HepG2 (cell line): Measurements from ENCODE around the gene AKR1C4. TPM values are rescaled to one million over a fixed set of nuclear protein-coding genes. Genes with fewer than 3 reads are reported as not detected.
A peak's percentile ranks its signal among the peaks of the same experiment; 100 is the strongest.

ENCODE experiments used
- GLI4 ChIP-seq: sonication (generic); formaldehyde crosslinking; IDR thresholded peaks from 2 replicates; pipeline ENCODE4 v1.5.1; 2020; ENCODE audit warnings: missing genetic modification reagents, mild to moderate bottlenecking, moderate library complexity, borderline replicate concordance
- MYNN ChIP-seq: sonication (generic); formaldehyde crosslinking; IDR thresholded peaks from 2 replicates; pipeline ENCODE4 v1.4.0; 2020; ENCODE audit warnings: mild to moderate bottlenecking, low read depth, missing genetic modification reagents
- NFRKB ChIP-seq: fragments of 450-650 bp; IDR thresholded peaks from 2 replicates; pipeline ENCODE4 v1.6.1; 2017
- PAWR ChIP-seq: sonication (generic); formaldehyde crosslinking; IDR thresholded peaks from 2 replicates; pipeline ENCODE4 v1.4.0; 2020; ENCODE audit warnings: missing genetic modification reagents, mild to moderate bottlenecking, borderline replicate concordance
- PRMT3 ChIP-seq: sonication (generic); formaldehyde crosslinking; IDR thresholded peaks from 2 replicates; pipeline ENCODE4 v1.8.1; 2022; ENCODE audit warnings: low read depth, mild to moderate bottlenecking, moderate library complexity, missing genetic modification reagents, borderline replicate concordance
- SATB2 ChIP-seq: sonication (generic); formaldehyde crosslinking; IDR thresholded peaks from 2 replicates; pipeline ENCODE4 v1.5.0; 2020; ENCODE audit warnings: missing genetic modification reagents
- SETDB1 ChIP-seq: sonication (generic); formaldehyde crosslinking; IDR thresholded peaks from 2 replicates; pipeline ENCODE4 v1.5.1; 2020; ENCODE audit warnings: missing genetic modification reagents, mild to moderate bottlenecking, borderline replicate concordance
- ZFP36L2 ChIP-seq: sonication (generic); formaldehyde crosslinking; IDR thresholded peaks from 2 replicates; pipeline ENCODE4 v1.4.0; 2020; ENCODE audit warnings: missing genetic modification reagents
- ZNF136 ChIP-seq: sonication (generic); formaldehyde crosslinking; IDR thresholded peaks from 2 replicates; pipeline ENCODE4 v1.8.1; 2022; ENCODE audit warnings: low read depth, mild to moderate bottlenecking, moderate library complexity, missing genetic modification reagents
- ZNF138 ChIP-seq: sonication (generic); formaldehyde crosslinking; IDR thresholded peaks from 2 replicates; pipeline ENCODE4 v1.5.0; 2020; ENCODE audit warnings: mild to moderate bottlenecking, low read depth, missing genetic modification reagents
- ZNF205 ChIP-seq: IDR thresholded peaks from 2 replicates; pipeline ENCODE4 v1.6.1; 2018; ENCODE audit warnings: missing biosample characterization, missing genetic modification reagents
- ZNF431 ChIP-seq: sonication (generic); formaldehyde crosslinking; IDR thresholded peaks from 2 replicates; pipeline ENCODE4 v1.9.0; 2022; ENCODE audit warnings: missing genetic modification reagents, low read depth, mild to moderate bottlenecking, borderline replicate concordance
- ZNF547 ChIP-seq: sonication (generic); formaldehyde crosslinking; IDR thresholded peaks from 2 replicates; pipeline ENCODE4 v1.5.1; 2020; ENCODE audit warnings: mild to moderate bottlenecking, missing genetic modification reagents
- ZNF629 ChIP-seq: sonication (generic); formaldehyde crosslinking; conservative IDR thresholded peaks from 2 replicates; pipeline ENCODE4 v1.5.0; 2020; ENCODE audit warnings: missing genetic modification reagents
- ZNF678 ChIP-seq: sonication (generic); formaldehyde crosslinking; IDR thresholded peaks from 2 replicates; pipeline ENCODE4 v1.4.0; 2020; ENCODE audit warnings: mild to moderate bottlenecking, missing genetic modification reagents
- polyA plus RNA-seq, 8 experiments: library from polyadenylated mRNA; depleted of rRNA in 3 of 8; stranded (reverse) in 7 of 8; unstranded in 1 of 8; fragments of >200 nt; fragmentation: Illumina TruSeq in 4 of 8; extraction: Trizol in 4 of 8; gene quantifications; 2 replicates each; pipeline versions ENCODE4 v1.2.1 to v1.2.3, GENCODE V29; 2011 to 2016; ENCODE audit warnings: low read depth in 4 of 8, missing spikeins in 1 of 8, mixed read lengths in 1 of 8; ENCODE audit not compliant: insufficient read depth in 1 of 8
- total RNA-seq, 5 experiments: library from RNA; depleted of rRNA; stranded (reverse); fragments of >200 nt; fragmentation: Illumina TruSeq; extraction: Trizol; gene quantifications; 2 replicates each; pipeline ENCODE4 v1.2.3, GENCODE V29; 2016; ENCODE audit warnings: low read depth in 1 of 5
- TF ChIP-seq, protein P1 (sequence below), 2 experiments: fragments of 450-650 bp in 1 of 2; sonication (generic) in 1 of 2; formaldehyde crosslinking in 1 of 2; IDR thresholded peaks; 2 replicates each; pipeline versions ENCODE4 v1.6.1 to v1.8.0; 2016 to 2022; ENCODE audit warnings: antibody characterized with exemption in 1 of 2, mild to moderate bottlenecking in 1 of 2, missing genetic modification reagents in 1 of 2
- TF ChIP-seq, protein P2 (sequence below): sonication (generic); formaldehyde crosslinking; IDR thresholded peaks from 2 replicates; pipeline ENCODE4 v1.5.1; 2020; ENCODE audit warnings: missing genetic modification reagents, mild to moderate bottlenecking, borderline replicate concordance
- TF ChIP-seq, protein P3 (sequence below): sonication (generic); formaldehyde crosslinking; IDR thresholded peaks from 2 replicates; pipeline ENCODE4 v1.4.0; 2020; ENCODE audit warnings: mild to moderate bottlenecking, missing genetic modification reagents

AKR1C4 gene
- total and polyA plus RNA-seq, 2 of the 13 experiments (the other 11 are each of a cell fraction or from before 2014, with no cell fraction given) = 0.18 to 1.3 TPM

DNA sequence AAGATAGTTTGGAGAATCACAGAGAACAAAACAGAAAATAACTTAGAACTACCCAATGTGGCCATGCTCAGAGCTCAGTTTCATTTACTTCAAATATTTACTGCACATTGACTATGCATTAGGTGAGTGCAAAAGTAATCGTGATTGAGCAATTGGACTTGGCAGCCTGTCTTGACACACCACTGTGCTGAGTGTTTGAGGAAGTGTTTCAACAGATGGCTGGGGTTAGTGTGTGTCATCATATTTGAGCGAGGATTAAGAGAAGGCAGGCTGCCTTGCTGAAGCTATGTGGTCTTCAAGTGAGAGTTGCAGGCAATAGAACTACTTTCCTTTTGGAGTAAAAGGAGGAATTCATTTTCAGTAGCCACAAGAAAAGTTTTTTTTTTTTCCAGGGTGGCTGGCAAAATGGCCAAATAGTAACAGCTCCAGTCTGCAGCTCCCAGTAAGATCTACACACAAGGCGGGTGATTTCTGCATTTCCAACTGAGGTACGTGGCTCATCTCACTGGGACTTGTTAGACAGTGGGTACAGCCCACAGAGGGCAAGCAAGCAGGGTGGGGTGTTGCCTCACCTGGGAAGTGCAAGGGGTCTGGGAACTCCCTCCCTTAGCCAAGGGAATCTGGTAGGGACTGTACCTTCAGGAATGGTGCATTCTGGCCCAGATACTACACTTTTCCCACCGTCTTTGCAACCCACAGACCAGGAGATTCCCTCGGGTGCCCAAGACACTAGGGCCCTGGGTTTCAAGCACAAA, 37.6 kb downstream of the AKR1C4 start (continued):
- TF ChIP-seq, protein P1, sequence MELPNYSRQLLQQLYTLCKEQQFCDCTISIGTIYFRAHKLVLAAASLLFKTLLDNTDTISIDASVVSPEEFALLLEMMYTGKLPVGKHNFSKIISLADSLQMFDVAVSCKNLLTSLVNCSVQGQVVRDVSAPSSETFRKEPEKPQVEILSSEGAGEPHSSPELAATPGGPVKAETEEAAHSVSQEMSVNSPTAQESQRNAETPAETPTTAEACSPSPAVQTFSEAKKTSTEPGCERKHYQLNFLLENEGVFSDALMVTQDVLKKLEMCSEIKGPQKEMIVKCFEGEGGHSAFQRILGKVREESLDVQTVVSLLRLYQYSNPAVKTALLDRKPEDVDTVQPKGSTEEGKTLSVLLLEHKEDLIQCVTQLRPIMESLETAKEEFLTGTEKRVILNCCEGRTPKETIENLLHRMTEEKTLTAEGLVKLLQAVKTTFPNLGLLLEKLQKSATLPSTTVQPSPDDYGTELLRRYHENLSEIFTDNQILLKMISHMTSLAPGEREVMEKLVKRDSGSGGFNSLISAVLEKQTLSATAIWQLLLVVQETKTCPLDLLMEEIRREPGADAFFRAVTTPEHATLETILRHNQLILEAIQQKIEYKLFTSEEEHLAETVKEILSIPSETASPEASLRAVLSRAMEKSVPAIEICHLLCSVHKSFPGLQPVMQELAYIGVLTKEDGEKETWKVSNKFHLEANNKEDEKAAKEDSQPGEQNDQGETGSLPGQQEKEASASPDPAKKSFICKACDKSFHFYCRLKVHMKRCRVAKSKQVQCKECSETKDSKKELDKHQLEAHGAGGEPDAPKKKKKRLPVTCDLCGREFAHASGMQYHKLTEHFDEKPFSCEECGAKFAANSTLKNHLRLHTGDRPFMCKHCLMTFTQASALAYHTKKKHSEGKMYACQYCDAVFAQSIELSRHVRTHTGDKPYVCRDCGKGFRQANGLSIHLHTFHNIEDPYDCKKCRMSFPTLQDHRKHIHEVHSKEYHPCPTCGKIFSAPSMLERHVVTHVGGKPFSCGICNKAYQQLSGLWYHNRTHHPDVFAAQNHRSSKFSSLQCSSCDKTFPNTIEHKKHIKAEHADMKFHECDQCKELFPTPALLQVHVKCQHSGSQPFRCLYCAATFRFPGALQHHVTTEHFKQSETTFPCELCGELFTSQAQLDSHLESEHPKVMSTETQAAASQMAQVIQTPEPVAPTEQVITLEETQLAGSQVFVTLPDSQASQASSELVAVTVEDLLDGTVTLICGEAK (IDR thresholded peaks at IDR 0.05) = no peak
- TF ChIP-seq, protein P1 (CRISPR knock-in tag; IDR thresholded peaks at IDR 0.05) = no peak; the same call in 1 of the 2 replicates
- TF ChIP-seq SATB2 (CRISPR knock-in tag) (no peak), PRMT3 (no peak), SETDB1 (peak; percentile 75; the same call in 1 of the 2 replicates), ZNF136 (0 out of 2 replicates have a peak, but pooled peaks have one; percentile 35), ZNF138 (no peak), ZFP36L2 (CRISPR knock-in tag) (no peak), NFRKB (no peak), MYNN (no peak), ZNF431 (no peak), GLI4 (CRISPR knock-in tag) (no peak), PAWR (CRISPR knock-in tag) (no peak), ZNF547 (CRISPR knock-in tag) (no peak), ZNF629 (CRISPR knock-in tag) (no peak), ZNF205 (CRISPR knock-in tag) (0 out of 2 replicates have a peak, but pooled peaks have one; percentile 59), ZNF678 (CRISPR knock-in tag) (no peak)
- TF ChIP-seq, protein P2, sequence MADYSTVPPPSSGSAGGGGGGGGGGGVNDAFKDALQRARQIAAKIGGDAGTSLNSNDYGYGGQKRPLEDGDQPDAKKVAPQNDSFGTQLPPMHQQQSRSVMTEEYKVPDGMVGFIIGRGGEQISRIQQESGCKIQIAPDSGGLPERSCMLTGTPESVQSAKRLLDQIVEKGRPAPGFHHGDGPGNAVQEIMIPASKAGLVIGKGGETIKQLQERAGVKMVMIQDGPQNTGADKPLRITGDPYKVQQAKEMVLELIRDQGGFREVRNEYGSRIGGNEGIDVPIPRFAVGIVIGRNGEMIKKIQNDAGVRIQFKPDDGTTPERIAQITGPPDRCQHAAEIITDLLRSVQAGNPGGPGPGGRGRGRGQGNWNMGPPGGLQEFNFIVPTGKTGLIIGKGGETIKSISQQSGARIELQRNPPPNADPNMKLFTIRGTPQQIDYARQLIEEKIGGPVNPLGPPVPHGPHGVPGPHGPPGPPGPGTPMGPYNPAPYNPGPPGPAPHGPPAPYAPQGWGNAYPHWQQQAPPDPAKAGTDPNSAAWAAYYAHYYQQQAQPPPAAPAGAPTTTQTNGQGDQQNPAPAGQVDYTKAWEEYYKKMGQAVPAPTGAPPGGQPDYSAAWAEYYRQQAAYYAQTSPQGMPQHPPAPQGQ (CRISPR knock-in tag) = no peak
- TF ChIP-seq, protein P3, sequence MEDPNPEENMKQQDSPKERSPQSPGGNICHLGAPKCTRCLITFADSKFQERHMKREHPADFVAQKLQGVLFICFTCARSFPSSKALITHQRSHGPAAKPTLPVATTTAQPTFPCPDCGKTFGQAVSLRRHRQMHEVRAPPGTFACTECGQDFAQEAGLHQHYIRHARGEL (CRISPR knock-in tag) = no peak
